WERI-Rb-1 (cell line): ENCODE measurements around the gene SNX19.

Experiments
- DNase-seq: peaks from one replicate; pipeline ENCODE4 v3.0.0-alpha.2; 2020
- H3K27ac ChIP-seq: fragments of 250-450 bp; sonication (Bioruptor Pico); 2 replicates; pipeline ENCODE4 v1.5.1; 2020; ENCODE audit warnings: mild to moderate bottlenecking, moderate library complexity
- H3K27me3 ChIP-seq: fragments of 250-450 bp; sonication (Bioruptor Pico); 2 replicates; pipeline ENCODE4 v1.5.1; 2021; ENCODE audit warnings: mild to moderate bottlenecking, low read depth, moderate library complexity; ENCODE audit not compliant: insufficient read depth, severe bottlenecking
- H3K36me3 ChIP-seq: fragments of 250-450 bp; sonication (Bioruptor Pico); 2 replicates; pipeline ENCODE4 v1.5.1; 2020; ENCODE audit warnings: mild to moderate bottlenecking, moderate library complexity
- H3K4me3 ChIP-seq: 2 replicates; pipeline ENCODE4 v1.5.1; 2011; ENCODE audit warnings: low read depth, mild to moderate bottlenecking, control low read depth, low read length
- H3K9me3 ChIP-seq: fragments of 250-450 bp; sonication (Bioruptor Pico); 2 replicates; pipeline ENCODE4 v1.5.1; 2021; ENCODE audit warnings: mild to moderate bottlenecking, moderate library complexity; ENCODE audit not compliant: severe bottlenecking
- CTCF ChIP-seq: IDR thresholded peaks from 2 replicates; pipeline ENCODE4 v1.5.1; 2011; ENCODE audit warnings: low read depth, mild to moderate bottlenecking, control low read depth, inconsistent platforms, low read length

Gene SNX19

GRCh38 chr11:130847517-130847916 lies 68.8 kb downstream of the SNX19 start:
- no peak overlapping the region for H3K27ac ChIP-seq
- H3K9me3 ChIP-seq: no peaks in the 10 kb centered on the region
- no peaks in the 10 kb centered on the region for H3K27me3 ChIP-seq
- no peaks in the 10 kb centered on the region for H3K36me3 ChIP-seq
- TF ChIP-seq CTCF: no peak
- H3K4me3 ChIP-seq: no peak overlapping the region
- no peak for DNase-seq

- H3K27me3 ChIP-seq: no peaks in the 10 kb centered on the region
- no peak for DNase-seq
- TF ChIP-seq CTCF: no peak
- H3K27ac ChIP-seq: no peak overlapping the region
- no peaks in the 10 kb centered on the region for H3K9me3 ChIP-seq
- H3K4me3 ChIP-seq: no peak overlapping the region
- H3K36me3 ChIP-seq: no peaks in the 10 kb centered on the region
Observed at GRCh38 chr11:130846606-130847005, 69.7 kb downstream of the SNX19 start.

GRCh38 chr11:130842001-130842400 lies 74.3 kb downstream of the SNX19 start:
- Histone ChIP-seq H3K36me3 (no peaks in the 10 kb centered on the region), H3K9me3 (no peaks in the 10 kb centered on the region), H3K27me3 (no peaks in the 10 kb centered on the region), H3K27ac (no peak overlapping the region), H3K4me3 (no peak overlapping the region)
- DNase-seq: no peak
- no peak for TF ChIP-seq CTCF

GRCh38 chr11:130840679-130841078 lies 75.6 kb downstream of the SNX19 start:
- TF ChIP-seq CTCF: no peak
- no peak for DNase-seq
- Histone ChIP-seq H3K27me3 (no peaks in the 10 kb centered on the region), H3K36me3 (no peaks in the 10 kb centered on the region), H3K4me3 (no peak overlapping the region), H3K27ac (no peak overlapping the region), H3K9me3 (no peaks in the 10 kb centered on the region)

- no peak for DNase-seq
- Histone ChIP-seq H3K9me3 (no peaks in the 10 kb centered on the region), H3K27me3 (no peaks in the 10 kb centered on the region), H3K4me3 (no peak overlapping the region), H3K27ac (no peak overlapping the region), H3K36me3 (no peaks in the 10 kb centered on the region)
- no peak for TF ChIP-seq CTCF
Observed at GRCh38 chr11:130839981-130840666, 76.2 kb downstream of the SNX19 start.

GRCh38 chr11:130837194-130837593 lies 79.1 kb downstream of the SNX19 start:
- no peak for DNase-seq
- Histone ChIP-seq H3K4me3 (no peak overlapping the region), H3K27ac (no peak overlapping the region), H3K27me3 (no peaks in the 10 kb centered on the region), H3K36me3 (no peaks in the 10 kb centered on the region), H3K9me3 (no peaks in the 10 kb centered on the region)
- TF ChIP-seq CTCF: no peak
